Keratinocyte (primary cell): ENCODE data around the gene GPBP1. TPM values are rescaled to one million over a fixed set of nuclear protein-coding genes. Genes with fewer than 3 reads are reported as not detected.

ENCODE experiments used
- DNase-seq: peaks from one replicate; pipeline ENCODE4 v3.0.0-alpha.2; 2011; ENCODE audit warnings: low read depth, missing footprints, low spot score
- FAIRE-seq: peaks from 2 replicates; lab custom pipeline; 2011; peaks lifted over from hg19 to GRCh38; lab: Jason Lieb, UNC
- H2AFZ ChIP-seq: 2 replicates; pipeline ENCODE4 v1.6.0; 2012; ENCODE audit warnings: low read length, control low read depth, inconsistent platforms; ENCODE audit not compliant: control insufficient read depth
- H3K27ac ChIP-seq: 2 replicates; pipeline ENCODE4 v1.5.1; 2011; ENCODE audit warnings: low read length; ENCODE audit not compliant: control insufficient read depth, insufficient read depth
- H3K27me3 ChIP-seq: 3 replicates; pipeline ENCODE4 v1.6.0; 2011; ENCODE audit warnings: low read length; ENCODE audit not compliant: control insufficient read depth, insufficient read depth; ENCODE audit errors: extremely low read depth
- H3K36me3 ChIP-seq, 2 experiments: 2 replicates in 1 of 2; 3 replicates in 1 of 2; pipeline ENCODE4 v1.5.1; 2011; ENCODE audit warnings: low read length in 2 of 2, mild to moderate bottlenecking in 1 of 2; ENCODE audit not compliant: control insufficient read depth in 2 of 2, insufficient read depth in 2 of 2; ENCODE audit errors: extremely low read depth in 1 of 2
- H3K4me1 ChIP-seq: 3 replicates; pipeline ENCODE4 v1.5.1; 2011; ENCODE audit warnings: low read length; ENCODE audit not compliant: control insufficient read depth, insufficient read depth; ENCODE audit errors: extremely low read depth
- H3K4me2 ChIP-seq: 3 replicates; pipeline ENCODE4 v1.6.0; 2011; ENCODE audit warnings: low read depth, low read length; ENCODE audit not compliant: control insufficient read depth, insufficient read depth; ENCODE audit errors: extremely low read depth
- H3K4me3 ChIP-seq, 3 experiments: fragments of 200-600 bp in 1 of 3; sonication (generic) in 1 of 3; 2 replicates in 2 of 3; 3 replicates in 1 of 3; pipeline ENCODE4 v1.5.1; 2011 to 2016; ENCODE audit warnings: low read length in 3 of 3, mild to moderate bottlenecking in 3 of 3, control low read depth in 2 of 3, inconsistent platforms in 1 of 3, low read depth in 1 of 3, mixed read lengths in 1 of 3, mixed run types in 1 of 3, moderate library complexity in 1 of 3; ENCODE audit not compliant: control insufficient read depth in 2 of 3, insufficient read depth in 2 of 3; ENCODE audit errors: extremely low read depth in 1 of 3
- H3K79me2 ChIP-seq: 2 replicates; pipeline ENCODE4 v1.6.0; 2012; ENCODE audit warnings: low read length; ENCODE audit not compliant: control insufficient read depth, insufficient read depth
- H3K9ac ChIP-seq: 3 replicates; pipeline ENCODE4 v1.6.0; 2011; ENCODE audit warnings: low read length; ENCODE audit not compliant: control insufficient read depth, insufficient read depth; ENCODE audit errors: extremely low read depth
- H3K9me1 ChIP-seq: 3 replicates; pipeline ENCODE4 v1.6.0; 2011; ENCODE audit warnings: low read length; ENCODE audit not compliant: control insufficient read depth, insufficient read depth; ENCODE audit errors: extremely low read depth
- H3K9me3 ChIP-seq: 2 replicates; pipeline ENCODE4 v1.5.1; 2012; ENCODE audit warnings: low read depth, low read length; ENCODE audit not compliant: control insufficient read depth
- H4K20me1 ChIP-seq: 3 replicates; pipeline ENCODE4 v1.6.0; 2011; ENCODE audit warnings: low read length; ENCODE audit not compliant: control insufficient read depth, insufficient read depth; ENCODE audit errors: extremely low read depth
- CTCF ChIP-seq, 3 experiments: IDR thresholded peaks in 1 of 3; conservative IDR thresholded peaks in 1 of 3; optimal IDR thresholded peaks in 1 of 3; 2 replicates in 2 of 3; 3 replicates in 1 of 3; pipeline versions ENCODE3 to v1.5.1; 2011; ENCODE audit warnings: low read length in 3 of 3, mild to moderate bottlenecking in 3 of 3, moderate library complexity in 2 of 3, control low read depth in 1 of 3, inconsistent platforms in 1 of 3; ENCODE audit not compliant: insufficient read depth in 2 of 3; ENCODE audit errors: extremely low read depth in 1 of 3
- EZH2 ChIP-seq: IDR thresholded peaks from one replicate; pipeline ENCODE4 v1.6.1; 2012; ENCODE audit warnings: inconsistent platforms, mild to moderate bottlenecking, low read length, moderate library complexity
- dilution Hi-C: fragments of 300-500 bp; cut with MboI; formaldehyde crosslinking; loops from one replicate; pipeline ENCODE4 v1.7.0; 2020; ENCODE audit warnings: low sequenced_read_pairs; ENCODE audit not compliant: extremely low pct_ligation_motif_present
- polyA plus RNA-seq, 5 experiments: library from polyadenylated mRNA; depleted of rRNA in 3 of 5; stranded (reverse) in 3 of 5; stranded (forward) in 1 of 5; unstranded in 1 of 5; fragments of >200 nt; gene quantifications; 1 replicate in 1 of 5; 2 replicates in 3 of 5; 3 replicates in 1 of 5; pipeline versions ENCODE4 v1.2.1 to v1.2.3, GENCODE V29; 2011 to 2012; ENCODE audit warnings: missing spikeins in 2 of 5, low read depth in 1 of 5, low replicate concordance in 1 of 5

GPBP1 gene
- polyA plus RNA-seq, 1 donor (not counting 4 experiments of a cell fraction or from before 2014, with no cell fraction given): 44.1 TPM

DNA sequence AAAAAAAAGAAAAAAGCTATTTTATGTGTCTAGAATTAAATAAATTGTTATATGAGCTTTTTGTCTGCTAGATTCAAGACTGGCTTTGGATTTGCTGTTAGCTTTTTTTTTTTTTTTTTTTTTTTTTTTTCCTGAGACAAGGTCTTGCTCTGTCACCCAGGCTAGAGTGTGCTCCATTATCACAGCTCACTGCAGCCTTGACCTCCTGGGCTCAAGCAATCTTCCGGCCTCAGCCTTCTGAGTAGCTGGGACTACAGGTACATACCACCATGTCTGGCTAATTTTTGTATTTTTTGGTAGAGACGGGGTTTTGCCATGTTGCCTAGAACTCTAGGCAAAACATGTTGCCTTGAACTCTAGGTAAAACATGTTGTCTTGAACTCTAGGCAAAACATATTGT is 16.7 kb downstream of the GPBP1 start:
- Histone ChIP-seq H3K9ac (no peak overlapping the region), H3K36me3 (peaks cover 0 to 2% of the 10 kb centered on the region in 2 experiments), H3K4me1 (peaks cover 16% of the 10 kb centered on the region), H3K4me3 (no peak overlapping the region), H3K27ac (no peak overlapping the region), H4K20me1 (peaks cover 17% of the 10 kb centered on the region), H3K9me3 (no peaks in the 10 kb centered on the region), H3K27me3 (no peaks in the 10 kb centered on the region), H3K4me2 (no peak overlapping the region), H3K9me1 (peaks cover 2% of the 10 kb centered on the region), H3K79me2 (peaks cover 100% of the 10 kb centered on the region), H2AFZ (no peak overlapping the region)
- dilution Hi-C loops: no loop called here
- FAIRE-seq (no peak), DNase-seq (no peak)
- no peak for TF ChIP-seq CTCF (optimal IDR thresholded peaks at IDR 0.05 in 1 of 3, IDR thresholded peaks at IDR 0.05 in 1 of 3, conservative IDR thresholded peaks at IDR 0.05 in 1 of 3; ENCODE audit: extremely low read depth in 1 of 3, insufficient read depth in 2 of 3, low read length in 3 of 3)
- TF ChIP-seq EZH2: no peak

DNA sequence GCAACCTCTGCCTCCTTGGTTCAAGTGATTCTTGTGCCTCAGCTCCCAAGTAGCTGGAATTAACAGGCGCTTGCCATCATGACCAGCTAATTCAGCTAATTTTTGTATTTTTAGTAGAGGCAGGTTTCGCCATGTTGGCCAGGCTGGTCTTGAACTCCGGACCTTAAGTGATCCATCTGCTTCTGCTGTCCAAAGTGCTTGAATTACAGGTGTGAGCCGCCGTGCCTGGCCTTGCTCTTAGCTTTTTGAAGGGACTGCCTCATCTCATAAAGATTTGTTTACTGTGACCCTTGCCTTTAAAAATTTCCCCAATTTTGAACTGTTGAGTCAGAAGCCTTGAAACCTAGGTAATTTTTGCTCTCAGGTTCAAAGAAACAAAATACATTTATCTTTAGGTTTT is 17.3 kb downstream of the GPBP1 start:
- dilution Hi-C loops: no loop called here
- H3K79me2 ChIP-seq: peaks cover 99% of the 10 kb centered on the region

More for the DNA sequence above, 17.3 kb downstream of the GPBP1 start:
- no peak overlapping the region for H2AFZ ChIP-seq
- no peak for FAIRE-seq
- H3K9me1 ChIP-seq: peaks cover 2% of the 10 kb centered on the region
- no peak overlapping the region for H3K4me3 ChIP-seq
- DNase-seq: no peak
- TF ChIP-seq EZH2: no peak
- no peak for TF ChIP-seq CTCF (optimal IDR thresholded peaks at IDR 0.05 in 1 of 3, IDR thresholded peaks at IDR 0.05 in 1 of 3, conservative IDR thresholded peaks at IDR 0.05 in 1 of 3; ENCODE audit: extremely low read depth in 1 of 3, insufficient read depth in 2 of 3, low read length in 3 of 3)
- H3K9me3 ChIP-seq: no peaks in the 10 kb centered on the region
- peaks cover 14% of the 10 kb centered on the region for H4K20me1 ChIP-seq
- H3K36me3 ChIP-seq: peaks cover 1 to 2% of the 10 kb centered on the region in 2 experiments
- no peak overlapping the region for H3K27ac ChIP-seq
- no peak overlapping the region for H3K9ac ChIP-seq
- H3K27me3 ChIP-seq: no peaks in the 10 kb centered on the region
- no peak overlapping the region for H3K4me2 ChIP-seq
- peaks cover 15% of the 10 kb centered on the region for H3K4me1 ChIP-seq
